Right lobe of liver (tissue), 4 donors: ENCODE results near the gene COL21A1.

ENCODE experiments used
- CTCF ChIP-seq, 4 donors: fragments of 200-600 bp in 3 of 4; fragments of 450-650 bp in 1 of 4; IDR thresholded peaks; one replicate each; pipeline versions ENCODE4 v1.5.1 to v1.8.0; 2016 to 2022; ENCODE audit warnings: antibody characterized with exemption in 4 of 4, mild to moderate bottlenecking in 2 of 4
- POLR2A ChIP-seq: fragments of 450-650 bp; IDR thresholded peaks from one replicate; pipeline ENCODE4 v1.6.1; 2017; ENCODE audit warnings: antibody characterized with exemption, mild to moderate bottlenecking
- donor health status: DM: no; HTN: no; CAD: no.
- donor health status: DM: no; HTN: no; CAD: no.
- donor health status: DM: no; HTN: yes; CAD: no.

- TF ChIP-seq CTCF (IDR thresholded peaks at IDR 0.05), result no peak
- no peak for TF ChIP-seq POLR2A
Measured at GRCh38 chr6:56158571-56158970, 88.8 kb downstream of the COL21A1 start.
